Endothelial cell of umbilical vein (primary cell): ENCODE results near the gene GRM7.

ENCODE experiments used
- FOS ChIP-seq: IDR thresholded peaks from 2 replicates; pipeline ENCODE4 v1.6.1; 2011; ENCODE audit warnings: mild to moderate bottlenecking, low read length, moderate library complexity, borderline replicate concordance; ENCODE audit not compliant: insufficient read depth
- POLR2A ChIP-seq: IDR thresholded peaks from 2 replicates; pipeline ENCODE4 v1.6.1; 2012; ENCODE audit warnings: low read depth, mild to moderate bottlenecking, control low read depth, low read length
- TF ChIP-seq, protein P1 (sequence below), 2 donors: IDR thresholded peaks; 1 replicate in 1 of 2; 2 replicates in 1 of 2; pipeline ENCODE4 v1.5.1; 2011; ENCODE audit warnings: low read length in 2 of 2, mild to moderate bottlenecking in 2 of 2, moderate library complexity in 2 of 2, control low read depth in 1 of 2, inconsistent platforms in 1 of 2, low read depth in 1 of 2; ENCODE audit not compliant: insufficient read depth in 1 of 2; ENCODE audit errors: extremely low read depth in 1 of 2

DNA sequence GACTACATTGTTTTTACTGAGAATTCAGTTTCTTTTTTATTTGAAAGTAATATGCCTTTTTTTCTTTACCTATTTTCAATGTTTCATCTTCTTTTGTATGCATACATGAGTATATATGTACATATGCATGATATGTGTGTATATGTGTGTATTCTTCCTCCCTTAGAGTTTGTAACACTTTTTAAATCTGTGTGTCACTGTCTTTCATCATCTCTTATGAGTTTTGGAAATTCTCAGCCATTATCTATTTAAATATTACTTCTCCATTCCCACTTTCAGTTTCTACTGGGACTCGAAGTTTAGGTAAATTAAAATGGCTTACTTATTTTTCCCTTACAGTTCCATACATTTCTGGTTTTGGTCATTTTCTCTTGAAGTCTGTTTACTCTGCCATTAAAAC, 754.1 kb downstream of the GRM7 start:
- TF ChIP-seq, protein P1, sequence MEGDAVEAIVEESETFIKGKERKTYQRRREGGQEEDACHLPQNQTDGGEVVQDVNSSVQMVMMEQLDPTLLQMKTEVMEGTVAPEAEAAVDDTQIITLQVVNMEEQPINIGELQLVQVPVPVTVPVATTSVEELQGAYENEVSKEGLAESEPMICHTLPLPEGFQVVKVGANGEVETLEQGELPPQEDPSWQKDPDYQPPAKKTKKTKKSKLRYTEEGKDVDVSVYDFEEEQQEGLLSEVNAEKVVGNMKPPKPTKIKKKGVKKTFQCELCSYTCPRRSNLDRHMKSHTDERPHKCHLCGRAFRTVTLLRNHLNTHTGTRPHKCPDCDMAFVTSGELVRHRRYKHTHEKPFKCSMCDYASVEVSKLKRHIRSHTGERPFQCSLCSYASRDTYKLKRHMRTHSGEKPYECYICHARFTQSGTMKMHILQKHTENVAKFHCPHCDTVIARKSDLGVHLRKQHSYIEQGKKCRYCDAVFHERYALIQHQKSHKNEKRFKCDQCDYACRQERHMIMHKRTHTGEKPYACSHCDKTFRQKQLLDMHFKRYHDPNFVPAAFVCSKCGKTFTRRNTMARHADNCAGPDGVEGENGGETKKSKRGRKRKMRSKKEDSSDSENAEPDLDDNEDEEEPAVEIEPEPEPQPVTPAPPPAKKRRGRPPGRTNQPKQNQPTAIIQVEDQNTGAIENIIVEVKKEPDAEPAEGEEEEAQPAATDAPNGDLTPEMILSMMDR (IDR thresholded peaks at IDR 0.05; ENCODE audit: extremely low read depth in 1 of 2, insufficient read depth in 1 of 2, low read depth in 1 of 2, low read length in 2 of 2): no peak
- no peak for TF ChIP-seq FOS
- no peak for TF ChIP-seq POLR2A
